ENCODE measurements around the gene TPPP.
"Not testable (repeated sequence)": the region's sequence is repeated elsewhere in the genome, so short reads cannot be mapped to it uniquely, and the experiment has no call there.

Gene TPPP

DNA sequence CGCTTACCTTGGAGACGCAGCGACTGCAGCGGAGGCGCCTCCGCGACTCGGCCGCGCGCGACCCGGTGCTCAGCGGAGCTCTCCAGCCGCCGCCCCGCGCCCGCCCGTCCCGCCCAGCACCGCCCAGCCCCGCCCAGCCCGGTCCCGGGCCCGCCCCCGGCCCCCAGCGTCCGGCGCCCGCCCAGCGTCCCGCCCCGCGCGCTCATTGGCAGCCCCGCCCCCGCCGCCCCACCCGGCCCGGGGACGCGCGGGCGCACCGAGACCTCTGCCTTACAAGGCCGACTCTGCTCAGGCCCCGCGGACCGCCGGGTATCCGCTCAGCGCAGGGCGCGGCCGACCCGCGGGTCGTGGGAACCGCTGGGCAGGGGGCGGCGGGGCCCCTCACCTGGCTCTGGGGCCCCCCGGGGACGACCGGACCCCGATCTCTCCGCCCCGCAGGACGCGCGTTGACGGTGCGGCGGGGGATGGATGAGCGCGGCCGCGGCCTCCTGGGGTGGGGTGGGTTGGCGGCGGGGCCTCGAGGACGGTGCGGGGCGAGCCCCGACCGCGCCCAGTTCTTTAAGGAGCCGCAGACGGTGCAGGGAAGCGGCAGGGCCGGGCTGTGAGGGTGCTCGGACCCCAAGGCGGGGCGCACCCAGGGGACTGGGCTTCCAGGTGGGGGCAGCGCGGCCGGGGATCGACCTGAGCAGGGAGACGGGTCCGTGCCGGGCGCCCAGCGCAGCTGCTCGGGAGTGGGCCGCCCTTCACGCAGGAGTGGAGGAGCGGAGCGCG lies at the start of gene TPPP:
Gene TPPP (minus strand): TSS at position 82 of the 771 bp plus-strand sequence. CDS start 15,292 bp downstream, outside the sequence.
- peak; percentile 52 for DNase-seq (ENCODE audit: low read depth)

DNA sequence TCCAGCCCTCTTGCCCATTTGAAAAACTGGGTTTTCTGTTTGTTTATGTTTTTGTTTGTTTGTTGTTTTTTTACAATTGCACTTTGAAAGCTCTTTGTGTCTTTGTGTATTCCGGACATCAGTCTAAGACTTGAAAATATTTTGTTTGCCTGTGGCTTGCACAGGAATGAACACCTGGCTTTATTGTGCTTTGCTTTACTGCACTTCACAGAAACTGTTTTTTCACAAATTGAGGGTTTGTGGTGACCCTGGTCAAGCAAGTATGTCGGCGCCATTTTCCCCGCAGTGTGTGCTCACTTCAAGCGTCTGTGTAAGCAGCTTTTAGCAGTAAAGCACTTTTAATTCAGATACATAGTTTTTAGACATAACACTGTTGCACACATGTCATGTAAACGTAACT lies 49.1 kb upstream of the TPPP start:
- not testable (repeated sequence) for DNase-seq (ENCODE audit: low read depth)

GRCh38 chr5:734145-734544 lies 41.0 kb upstream of the TPPP start:
- not testable (repeated sequence) for DNase-seq (ENCODE audit: low read depth)

DNA sequence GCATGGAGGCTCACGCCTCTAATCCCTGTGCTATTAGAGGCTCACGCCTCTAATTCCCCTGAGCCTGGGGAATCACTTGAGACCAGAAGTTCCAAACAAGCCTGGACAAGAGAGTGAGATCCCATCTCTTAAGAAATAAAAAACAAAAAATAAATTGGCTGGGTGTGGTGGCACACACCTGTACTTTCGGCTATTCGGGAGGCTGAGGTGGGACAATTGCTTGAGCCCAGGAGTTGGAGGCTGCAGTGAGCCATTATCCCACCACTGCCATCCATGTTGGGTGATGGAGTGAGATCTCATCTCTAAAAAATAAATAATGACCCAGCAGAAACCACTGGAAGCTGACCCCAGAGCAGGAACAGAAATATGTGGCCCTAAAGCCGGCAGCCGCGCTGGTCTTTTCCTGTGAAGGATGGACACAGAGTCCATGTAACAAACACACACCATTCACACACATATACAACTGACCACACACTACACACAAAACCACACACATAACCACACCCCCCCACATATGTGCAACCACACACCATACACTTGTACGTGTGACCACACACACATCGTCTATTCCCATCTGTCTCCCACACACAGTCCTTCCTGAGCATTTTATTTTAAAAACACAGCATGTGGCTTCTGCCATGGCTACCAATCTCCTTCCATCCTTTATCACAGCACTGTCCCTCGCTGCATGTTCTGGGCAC lies 39.8 kb upstream of the TPPP start:
- not testable (repeated sequence) for DNase-seq (ENCODE audit: low read depth)

DNA sequence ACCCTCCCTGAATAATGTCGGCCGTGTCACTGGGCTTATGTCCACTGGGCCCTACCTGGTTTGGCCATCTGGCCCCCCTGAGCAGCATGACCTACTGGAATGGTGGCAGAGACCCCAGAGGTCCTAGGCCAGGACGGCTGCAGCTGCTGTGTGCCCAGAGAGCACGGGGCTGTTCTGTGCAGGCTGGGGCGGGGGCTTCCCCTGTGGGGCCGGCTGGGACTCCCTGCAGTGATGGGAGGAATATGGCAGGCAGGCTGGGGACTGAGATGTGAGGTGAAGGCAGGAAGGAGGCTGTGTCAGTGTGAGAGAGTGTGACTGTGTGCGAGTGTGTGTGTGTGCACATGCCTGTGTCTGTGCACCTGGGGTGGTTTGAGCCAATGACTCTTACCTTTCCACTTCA lies 36.1 kb upstream of the TPPP start:
- DNase-seq (ENCODE audit: low read depth), result not testable (repeated sequence)

DNA sequence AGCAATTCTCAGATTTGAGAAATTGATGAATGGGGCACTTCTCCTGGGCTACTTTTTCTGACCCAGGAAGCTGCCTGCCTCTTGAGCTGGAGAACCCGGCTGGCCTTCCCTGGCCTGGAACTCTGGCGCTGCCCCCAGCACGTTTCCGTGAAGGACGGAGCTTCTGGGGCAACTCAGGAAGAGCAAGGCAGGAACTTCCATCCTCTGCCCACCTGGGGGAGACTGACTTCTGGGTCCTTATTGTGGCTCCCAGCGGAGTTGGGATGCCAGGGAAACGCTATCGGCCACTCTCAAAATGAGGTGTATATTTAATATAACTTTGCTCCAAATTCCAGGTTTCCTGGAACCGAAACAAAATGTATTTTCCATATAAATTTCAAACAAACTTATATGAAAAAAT lies 33.9 kb upstream of the TPPP start:
- not testable (repeated sequence) for DNase-seq (ENCODE audit: low read depth)

DNA sequence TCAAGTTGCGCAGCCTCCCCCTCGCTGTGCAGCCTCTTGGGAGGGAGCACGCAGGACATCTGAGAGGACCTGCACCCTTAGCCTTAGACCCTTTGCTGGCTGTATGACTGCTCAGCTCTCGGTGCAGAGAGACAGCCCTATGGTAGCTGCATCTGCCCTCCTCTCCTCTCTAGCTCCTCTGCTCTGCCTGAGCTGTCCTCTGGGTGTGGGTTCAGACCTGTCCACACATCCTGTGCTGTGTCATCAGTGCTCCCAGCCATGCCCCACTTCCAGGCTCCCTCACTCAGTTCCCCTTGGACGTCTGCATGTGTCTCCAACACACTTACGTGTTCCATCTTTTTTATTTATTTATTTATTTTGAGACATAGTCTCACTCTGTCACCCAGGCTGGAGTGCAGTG lies 30.7 kb upstream of the TPPP start:
- not testable (repeated sequence) for DNase-seq (ENCODE audit: low read depth)

- DNase-seq (ENCODE audit: low read depth), result not testable (repeated sequence)
Observed at GRCh38 chr5:723309-723708, 30.2 kb upstream of the TPPP start.

DNA sequence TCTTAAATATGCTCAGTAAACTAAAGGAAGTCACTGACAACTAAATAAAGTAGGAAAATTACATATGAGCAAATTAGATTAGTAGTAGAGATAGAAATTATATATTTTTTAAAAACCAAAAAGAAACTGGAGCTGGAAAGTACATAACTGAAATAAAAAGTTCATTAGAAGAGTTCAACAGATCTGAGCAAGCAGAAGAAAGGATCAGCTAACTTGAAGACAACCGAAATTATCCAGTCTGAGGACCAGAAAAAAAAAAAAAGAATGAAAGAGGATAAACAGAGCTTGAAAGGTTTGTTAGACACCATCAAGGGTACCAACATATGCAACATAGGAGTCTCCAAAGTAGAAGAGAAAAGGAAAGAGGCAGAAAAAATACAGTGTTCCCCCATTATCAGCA lies 26.2 kb upstream of the TPPP start:
- DNase-seq (ENCODE audit: low read depth), result not testable (repeated sequence)

DNA sequence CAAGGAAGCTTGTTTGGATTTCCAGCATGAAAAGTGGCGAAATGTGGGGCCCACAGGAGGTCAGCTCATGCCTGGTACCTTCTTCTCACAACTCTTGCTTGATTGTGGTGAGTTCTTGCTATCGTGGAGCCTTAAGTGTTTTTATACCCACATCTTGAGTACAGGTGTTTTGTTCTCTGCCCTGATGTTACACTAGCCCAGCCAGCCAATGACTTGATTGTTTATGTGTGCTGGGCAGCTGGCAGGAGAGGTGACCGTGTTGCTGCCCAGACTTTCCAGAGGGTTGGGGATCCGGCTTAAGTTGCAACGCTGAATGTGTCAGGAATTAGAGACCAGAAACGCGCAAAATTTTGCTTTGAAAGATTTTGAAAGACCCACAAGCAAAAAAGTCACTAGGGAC lies 24.0 kb upstream of the TPPP start:
- DNase-seq (ENCODE audit: low read depth), result no peak

DNA sequence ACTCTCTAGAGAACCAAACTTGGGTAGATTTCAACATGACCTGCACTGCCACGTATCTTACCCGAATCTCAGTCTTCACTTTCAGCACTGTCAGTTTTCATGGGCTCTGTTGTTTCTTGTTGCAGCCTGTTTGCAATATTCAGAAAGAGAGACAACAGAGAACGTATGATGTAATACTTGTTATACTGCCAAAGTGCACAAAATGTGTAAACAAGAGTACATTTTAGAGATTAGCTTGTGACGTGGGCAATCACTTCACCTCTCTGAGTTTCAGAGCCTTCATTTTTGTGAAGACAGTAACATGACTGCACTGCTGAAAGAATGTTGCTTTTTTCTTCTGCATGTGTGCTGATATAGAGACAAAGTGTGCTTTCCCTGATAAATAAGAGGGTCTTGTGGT lies 23.6 kb upstream of the TPPP start:
- peak; percentile 12 for DNase-seq (ENCODE audit: low read depth)

DNA sequence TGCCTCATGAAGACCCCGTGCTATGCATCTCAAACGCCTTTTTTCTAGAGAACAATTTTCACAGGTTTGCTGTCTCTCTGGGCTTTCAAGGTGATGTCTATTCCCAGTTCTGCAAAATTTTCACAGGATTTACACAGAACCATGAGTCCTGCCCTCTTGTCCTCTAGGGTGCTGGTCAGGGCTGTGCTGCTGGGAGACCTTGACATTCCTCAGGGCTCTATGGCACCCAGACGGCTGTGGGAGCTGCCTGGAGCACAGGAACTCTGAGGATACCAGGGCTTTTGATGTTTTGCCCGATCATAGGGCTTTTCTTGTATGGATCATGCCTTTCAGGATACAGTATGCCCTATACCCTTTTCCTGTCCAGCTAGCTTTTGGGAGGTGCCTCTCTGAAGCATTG lies 22.5 kb upstream of the TPPP start:
- not testable (repeated sequence) for DNase-seq (ENCODE audit: low read depth)

DNA sequence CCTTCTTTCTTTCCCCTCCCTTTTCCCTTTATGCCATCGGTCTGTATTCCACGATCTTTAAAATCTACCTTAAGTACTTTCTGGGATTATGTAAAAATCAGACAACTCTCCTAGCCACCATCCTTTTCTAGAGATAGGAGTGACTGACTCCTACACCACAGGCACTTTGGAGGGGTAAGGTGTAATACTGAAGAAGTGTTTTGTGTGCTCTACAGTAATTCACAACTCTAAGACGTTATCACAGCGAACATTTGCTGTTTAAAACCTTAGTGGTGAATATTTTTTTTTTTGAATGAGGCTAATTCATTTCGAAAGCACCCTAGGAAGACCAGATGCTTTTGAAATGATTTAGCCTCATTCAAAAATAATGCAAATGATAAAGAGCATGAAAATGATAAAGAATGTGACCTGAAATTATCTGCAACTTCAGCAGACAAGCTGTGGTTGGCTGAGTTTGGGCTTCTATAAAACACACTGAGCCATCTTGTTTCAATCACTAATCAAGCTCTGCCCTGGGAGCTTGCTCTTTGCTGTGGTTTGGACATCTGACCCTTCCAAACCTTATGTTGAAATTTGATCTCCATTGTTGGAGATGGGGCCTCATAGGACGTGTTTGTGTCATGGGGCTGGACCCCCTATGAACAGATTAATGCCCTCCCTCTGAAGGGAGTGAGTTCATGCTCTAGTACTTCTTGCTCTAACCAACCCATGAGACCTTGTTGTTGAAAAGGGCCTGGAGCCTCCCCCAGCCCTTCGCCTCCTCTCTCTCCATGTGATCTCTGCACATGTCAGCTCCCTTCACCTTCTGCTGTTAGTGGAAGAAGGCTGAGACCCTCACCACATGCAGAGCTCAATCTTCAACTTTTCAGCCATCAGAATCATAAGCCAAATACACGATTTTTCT lies 21.3 kb upstream of the TPPP start:
- DNase-seq (ENCODE audit: low read depth), result not testable (repeated sequence)

DNA sequence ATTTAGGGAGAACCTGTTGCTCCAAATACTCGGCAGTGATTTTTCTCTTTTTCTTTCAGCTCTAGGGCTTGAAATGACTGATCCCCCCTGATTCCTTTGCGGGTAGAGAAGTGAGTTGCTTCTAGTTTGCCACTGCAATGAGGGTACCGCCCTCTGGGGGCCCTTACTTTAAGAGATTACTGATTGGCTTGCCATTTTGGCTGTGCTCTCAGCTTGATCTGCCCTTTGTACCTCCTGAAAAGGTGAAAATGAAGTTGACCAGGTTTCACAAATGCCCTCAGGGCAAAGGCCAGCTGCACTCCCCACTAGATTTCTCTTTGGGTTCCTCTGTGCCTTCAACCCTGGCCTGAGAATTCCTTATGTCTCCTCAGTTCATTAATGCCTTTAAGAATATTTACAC lies 20.5 kb upstream of the TPPP start:
- not testable (repeated sequence) for DNase-seq (ENCODE audit: low read depth)

DNA sequence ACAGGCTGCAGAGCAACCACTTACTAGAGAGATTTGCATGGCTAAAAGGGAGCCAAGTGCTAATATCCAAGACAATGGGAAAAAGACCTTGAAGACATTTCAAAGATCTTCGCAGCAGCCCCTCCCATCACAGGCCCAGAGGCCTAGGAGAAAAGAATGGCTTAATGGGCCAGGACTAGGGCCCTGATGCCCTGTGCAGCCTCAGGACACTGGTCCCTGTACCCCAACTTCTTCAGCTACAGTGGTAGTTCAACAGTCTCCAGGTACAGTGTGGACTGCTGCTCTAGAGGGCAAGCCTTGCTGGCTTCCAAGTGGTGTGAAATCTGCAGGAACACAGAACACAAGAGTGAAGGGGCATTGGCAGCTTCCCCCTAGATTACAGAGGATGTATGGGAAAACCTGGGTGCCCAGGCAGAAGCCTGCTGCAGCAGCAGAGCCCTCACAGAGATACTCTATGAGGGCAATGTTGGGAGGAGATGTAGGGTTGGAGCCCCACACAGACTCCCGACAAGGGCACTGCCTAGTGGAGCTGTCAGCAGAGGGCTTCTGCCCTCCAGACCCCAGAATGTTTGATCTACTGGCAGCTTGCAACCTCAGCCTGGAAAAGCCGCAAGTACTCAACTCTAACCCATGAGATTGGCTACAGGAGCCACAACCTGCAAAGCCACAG lies 15.8 kb upstream of the TPPP start:
- DNase-seq (ENCODE audit: low read depth), result not testable (repeated sequence)

GRCh38 chr5:708374-708773 lies 15.2 kb upstream of the TPPP start:
- not testable (repeated sequence) for DNase-seq (ENCODE audit: low read depth)

GRCh38 chr5:706127-706526 lies 13.0 kb upstream of the TPPP start:
- DNase-seq (ENCODE audit: low read depth), result not testable (repeated sequence)

DNA sequence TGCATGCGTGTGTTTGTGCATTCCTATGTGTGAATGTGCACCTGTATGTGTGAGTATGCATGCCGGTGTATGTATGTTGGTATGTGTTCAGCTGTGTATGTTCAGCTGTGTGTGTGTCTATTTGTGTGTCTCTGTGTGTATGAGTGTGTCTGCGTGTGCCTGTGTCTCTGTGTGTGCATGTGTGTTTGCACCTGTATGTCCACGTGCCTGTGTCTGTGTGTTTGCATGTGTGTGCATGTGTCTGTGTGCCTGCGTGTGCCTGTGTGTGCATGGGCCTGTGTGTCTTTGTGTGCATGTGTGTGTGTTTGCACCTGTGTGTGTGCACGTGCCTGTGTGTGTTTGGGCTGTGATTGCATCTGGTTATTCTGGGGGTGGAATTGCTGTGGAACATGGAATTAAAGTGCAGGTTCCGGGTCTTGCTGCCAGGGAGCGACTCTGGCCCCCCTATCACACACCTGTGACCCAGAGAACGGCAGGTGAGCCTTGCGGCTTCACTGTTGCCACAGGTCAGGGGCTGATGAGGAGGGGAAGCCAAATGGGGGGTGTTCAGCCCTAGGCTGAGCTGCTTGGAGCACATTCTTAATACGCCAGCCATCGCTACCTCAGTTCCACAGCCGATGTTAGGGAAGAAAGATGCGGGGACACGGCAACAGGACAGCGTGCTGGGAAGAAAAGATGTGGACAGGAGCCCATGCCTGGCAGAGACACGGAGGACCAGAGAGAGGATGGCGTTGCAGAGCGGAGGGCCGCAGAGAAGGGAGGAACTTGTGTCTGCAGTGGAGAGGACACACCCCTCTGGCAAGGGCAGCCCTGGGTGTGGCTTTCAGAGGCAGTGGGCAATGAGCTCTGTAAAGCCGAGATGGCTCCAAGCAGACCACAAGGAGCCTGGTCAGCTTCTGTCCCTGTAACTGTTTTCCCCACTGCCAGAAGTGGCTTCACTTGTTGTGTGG lies 3.9 kb upstream of the TPPP start:
- not testable (repeated sequence) for DNase-seq (ENCODE audit: low read depth)

DNA sequence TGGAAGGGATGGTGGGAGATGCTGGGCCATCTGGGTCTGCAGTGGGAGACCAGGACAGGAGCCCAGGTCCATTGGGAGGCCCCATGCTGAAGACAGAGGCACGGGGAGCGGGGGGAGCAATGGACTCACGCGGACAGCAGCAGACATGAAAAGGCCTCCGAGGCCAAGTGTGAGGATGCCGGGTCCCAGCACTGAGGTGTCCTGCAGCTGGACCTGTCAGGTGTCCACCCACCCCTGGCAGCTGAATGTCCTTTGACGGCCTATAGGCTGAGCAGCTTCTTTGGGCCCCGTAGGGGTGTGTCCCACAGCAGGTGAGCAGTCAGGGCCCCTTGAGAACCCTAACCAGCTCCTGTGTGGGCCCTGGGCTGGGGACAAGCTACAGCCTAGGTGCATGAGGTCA lies 3.0 kb upstream of the TPPP start:
- not testable (repeated sequence) for DNase-seq (ENCODE audit: low read depth)

DNA sequence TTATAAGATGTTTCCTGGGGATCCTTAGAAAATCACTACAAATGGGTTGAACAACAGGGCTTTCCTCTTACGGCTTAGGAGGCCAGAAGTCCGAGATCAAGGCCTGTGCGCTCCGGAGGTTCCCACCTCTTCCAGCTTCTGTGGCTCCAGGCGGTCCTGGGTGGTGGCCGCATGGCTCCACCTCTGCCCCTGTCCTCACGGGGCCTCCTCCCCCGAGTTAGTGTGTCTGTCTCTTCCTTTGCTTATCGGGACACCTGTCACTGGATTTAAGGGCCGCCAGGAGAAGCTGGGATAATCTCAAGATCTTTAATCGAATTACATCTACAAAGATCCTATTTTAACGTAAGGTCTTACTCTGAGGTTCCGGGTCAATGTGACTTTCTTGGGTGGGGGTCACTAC lies 2.3 kb upstream of the TPPP start:
- not testable (repeated sequence) for DNase-seq (ENCODE audit: low read depth)

DNA sequence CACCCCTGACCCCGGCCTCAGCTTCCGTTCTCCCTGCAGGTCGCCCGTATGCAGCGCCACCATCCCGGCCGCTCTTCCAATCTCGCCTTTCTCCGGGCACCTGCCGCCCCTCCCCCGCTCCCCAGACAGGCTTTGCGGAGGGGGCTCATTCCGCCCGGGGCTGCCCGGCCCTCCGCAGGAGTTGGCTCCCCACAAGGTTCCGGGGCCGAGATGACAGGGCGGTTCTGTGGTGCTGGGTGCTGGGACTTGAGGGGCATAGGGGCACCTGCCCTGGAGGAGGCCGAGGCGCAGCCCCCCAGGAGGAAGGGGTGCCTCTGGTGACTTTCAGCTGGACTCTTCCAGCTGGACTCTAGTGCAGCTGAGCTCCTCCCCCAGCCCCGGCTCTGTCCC lies 885 bp upstream of the TPPP start:
- DNase-seq (ENCODE audit: low read depth), result not testable (repeated sequence)
